IPS-18c (cell line): ENCODE data around the gene DAB2IP.

ENCODE experiments used
- H3K4me3 ChIP-seq: 2 replicates; pipeline ENCODE4 v1.7.0; 2013; ENCODE audit warnings: low read depth, mild to moderate bottlenecking, low read length, moderate library complexity; ENCODE audit not compliant: insufficient read depth
- H3K9me3 ChIP-seq: one replicate; pipeline ENCODE4 v1.6.1; 2013; ENCODE audit warnings: mild to moderate bottlenecking, low read length, moderate library complexity; ENCODE audit not compliant: control insufficient read depth, insufficient read depth

Gene DAB2IP

DNA sequence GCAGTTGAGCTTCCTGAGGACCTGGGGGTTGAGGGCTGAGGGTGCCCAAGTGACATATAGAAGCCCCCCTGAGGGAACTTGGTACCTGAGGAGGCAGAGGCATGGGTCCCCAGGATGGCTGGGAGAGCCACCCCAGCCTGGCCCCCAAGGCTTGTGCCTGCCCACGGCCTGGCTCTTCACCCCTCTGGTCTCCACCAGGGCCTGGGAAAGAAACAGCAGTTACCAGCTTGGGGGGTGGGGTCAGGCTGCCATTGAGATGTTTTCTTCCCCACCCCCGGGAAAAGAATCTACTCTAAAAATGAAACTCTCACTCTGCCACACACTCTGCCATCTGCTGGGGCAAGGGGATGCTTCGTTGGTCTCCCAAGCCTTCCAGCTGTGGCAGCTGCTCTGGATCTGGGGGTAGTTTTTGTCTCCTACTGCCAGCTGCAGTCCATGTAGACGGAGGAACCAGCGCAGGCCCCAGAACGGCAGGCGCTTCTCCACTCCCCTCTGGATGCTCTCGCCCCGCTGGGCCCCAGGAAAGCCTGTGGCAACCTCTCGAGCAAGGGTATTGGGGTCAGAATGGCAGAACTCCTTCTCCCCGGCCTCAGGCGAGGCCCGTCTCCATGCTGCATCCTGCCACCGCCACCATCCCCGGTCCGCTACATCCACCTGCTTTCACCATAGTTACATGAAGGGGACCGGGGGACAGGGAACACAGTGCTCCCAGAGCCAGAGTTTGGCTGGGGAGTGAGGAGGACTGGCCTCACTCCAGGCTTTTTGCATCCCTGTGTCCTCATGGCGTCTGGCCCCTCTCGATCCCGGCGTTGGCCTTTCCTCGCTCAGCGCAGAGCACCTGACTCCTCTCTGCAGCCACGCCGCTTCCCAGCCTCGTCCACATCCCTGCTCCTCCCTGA is 123.5 kb downstream of the DAB2IP start:
- no peak overlapping the region for H3K4me3 ChIP-seq

DNA sequence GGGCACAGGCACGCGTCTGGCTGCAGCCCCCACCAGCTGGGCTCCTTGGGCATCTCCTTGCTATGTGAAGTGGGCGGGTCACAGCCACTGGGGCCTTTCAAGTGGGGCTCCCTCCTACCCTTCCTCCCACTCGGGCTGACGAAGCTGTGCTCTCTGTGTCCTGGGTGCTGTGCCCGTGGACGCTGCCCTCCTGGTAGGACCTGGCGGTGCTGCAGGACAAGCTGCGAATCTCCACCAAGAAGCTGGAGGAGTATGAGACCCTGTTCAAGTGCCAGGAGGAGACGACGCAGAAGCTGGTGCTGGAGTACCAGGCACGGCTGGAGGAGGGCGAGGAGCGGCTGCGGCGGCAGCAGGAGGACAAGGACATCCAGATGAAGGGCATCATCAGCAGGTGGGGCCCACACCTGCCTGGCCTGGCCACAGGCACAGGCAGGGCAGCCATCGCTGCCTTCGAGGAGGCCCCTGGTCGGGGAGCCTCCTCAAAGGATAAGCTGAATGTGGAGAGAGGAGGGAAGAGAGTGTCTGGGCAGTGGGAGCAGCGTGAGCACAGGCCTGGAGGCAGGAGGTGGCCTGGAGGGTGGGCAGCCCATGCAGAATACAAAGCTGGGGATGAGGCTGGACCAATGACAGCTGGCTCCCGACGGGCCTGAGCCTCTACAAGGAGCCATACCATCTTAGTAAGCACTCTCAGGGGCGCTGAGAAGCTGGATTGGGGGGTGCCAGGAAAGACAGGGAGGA is 124.7 kb downstream of the DAB2IP start:
- Histone ChIP-seq H3K4me3 (no peak overlapping the region), H3K9me3 (no peaks in the 10 kb centered on the region)

More for the DNA sequence above, 123.5 kb downstream of the DAB2IP start:
- no peaks in the 10 kb centered on the region for H3K9me3 ChIP-seq

DNA sequence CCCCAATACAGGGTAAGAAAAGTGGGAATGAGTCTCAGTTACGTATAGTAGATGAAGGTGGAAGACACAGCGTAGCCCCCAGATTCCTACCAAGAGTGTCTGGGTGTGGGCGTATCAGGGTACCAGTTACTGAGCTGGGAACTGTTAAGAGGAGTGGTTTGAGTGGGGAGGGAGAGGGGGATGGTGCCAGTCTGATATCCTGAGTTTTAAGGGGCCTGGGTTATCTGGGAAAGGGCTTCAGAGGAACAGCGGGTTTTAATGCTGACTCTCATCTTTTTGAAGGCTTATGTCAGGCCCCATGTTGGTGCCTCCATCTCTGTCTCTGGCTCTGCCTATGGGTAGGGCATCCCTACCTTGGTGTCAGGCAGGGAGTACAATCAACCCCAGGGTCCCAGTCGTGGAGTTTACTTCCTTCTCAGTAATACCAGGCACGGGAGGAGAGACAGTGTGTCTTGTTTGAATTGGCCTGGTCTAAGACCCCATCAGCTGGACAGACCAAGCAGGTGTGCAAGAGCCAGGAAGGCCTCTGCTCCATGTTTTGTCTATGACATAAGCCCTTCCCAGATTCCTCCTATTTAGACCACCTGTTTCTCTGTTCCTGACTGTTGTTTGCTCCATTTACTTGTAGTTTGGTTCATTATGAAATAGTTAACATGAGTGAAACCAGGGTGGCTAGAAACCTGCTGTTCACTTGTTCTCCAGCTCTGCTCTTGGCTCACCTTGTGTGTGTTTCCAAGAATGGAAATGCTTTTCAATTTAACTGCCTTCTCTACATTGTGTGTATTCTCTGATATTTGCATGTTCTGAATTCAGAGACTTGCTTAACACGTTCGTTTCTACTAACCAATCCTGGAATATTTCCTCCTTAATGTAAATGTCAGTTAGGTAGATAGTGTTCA is 125.6 kb downstream of the DAB2IP start:
- no peaks in the 10 kb centered on the region for H3K9me3 ChIP-seq
- no peak overlapping the region for H3K4me3 ChIP-seq

DNA sequence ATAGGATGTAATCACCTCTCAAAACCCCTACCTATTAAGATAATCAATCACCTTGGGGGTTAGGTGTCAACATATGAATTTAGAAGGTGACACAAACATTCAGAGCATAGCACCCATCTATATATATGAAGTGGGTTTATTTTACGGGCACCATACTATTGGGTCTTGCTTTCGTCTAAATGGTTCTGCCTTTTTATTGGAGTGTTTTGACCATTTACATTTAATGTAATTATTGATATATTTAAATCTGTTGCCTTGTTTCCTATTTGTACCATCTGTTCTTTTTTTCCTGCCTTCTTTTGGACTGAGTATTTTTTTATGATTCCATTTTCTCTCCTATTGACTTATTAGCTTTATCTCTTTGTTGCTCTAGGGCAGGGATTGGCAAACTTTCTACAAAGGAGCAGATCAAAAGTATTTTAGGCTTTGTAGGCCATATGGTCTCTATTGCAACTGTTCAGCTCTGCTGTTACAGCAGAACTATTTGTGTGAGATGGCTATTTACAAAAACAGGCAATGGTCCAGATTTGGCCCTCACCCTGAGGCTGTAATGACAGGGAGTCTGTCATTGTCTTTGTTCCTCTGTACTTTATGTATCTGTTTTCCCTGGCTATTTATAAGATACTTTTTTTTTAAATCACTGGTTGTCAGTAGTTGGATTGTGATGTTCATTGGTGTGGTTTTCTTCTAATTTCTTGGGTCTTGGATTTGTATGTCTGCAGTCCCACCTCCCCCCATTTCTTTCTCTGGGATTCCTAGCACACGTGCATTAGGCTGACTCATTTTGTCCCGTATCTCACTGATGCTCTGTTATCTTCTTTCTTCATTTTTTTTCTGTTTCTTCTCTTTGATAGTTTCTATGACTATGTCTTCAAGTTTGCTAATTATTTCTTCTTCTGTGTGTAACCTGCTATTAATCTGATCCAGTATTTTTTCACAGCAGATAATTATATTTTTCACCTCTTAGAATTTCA is 127.1 kb downstream of the DAB2IP start:
- no peak overlapping the region for H3K4me3 ChIP-seq
- no peaks in the 10 kb centered on the region for H3K9me3 ChIP-seq

DNA sequence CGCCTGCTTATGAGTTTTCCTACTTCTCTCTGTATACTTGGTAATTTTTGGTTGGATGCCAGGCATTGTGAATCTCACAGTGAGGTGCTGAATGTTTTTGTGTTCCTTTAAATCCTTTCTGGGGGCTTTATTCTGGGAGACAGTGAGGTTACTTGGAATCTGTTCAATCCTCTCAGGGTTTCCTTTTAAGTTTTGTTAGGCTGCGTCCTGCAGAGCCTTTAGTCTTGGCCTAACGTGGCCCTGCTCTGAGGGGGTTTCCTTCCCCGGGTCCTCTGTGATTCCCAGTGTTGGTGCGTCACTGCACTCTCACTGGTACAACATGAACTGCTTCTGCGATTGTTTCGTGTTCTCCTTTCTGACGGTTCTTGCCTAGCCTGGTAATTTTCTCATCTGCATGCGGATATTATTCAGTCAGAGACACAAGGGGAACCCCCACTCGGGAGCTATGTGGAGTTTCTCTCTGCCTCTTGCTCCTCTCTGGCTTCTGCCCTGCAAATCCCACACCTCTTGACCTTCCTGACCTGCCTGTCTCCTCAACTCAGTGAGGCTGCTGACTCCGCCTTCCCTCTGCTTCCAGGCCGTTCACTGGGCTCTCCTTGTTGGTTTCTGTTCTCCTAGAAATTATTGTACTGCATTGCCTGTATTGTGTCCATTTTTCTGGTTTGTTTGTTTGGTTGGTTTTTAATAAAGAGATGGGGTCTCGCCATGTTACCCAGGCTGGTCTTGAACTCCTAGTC is 128.1 kb downstream of the DAB2IP start:
- no peaks in the 10 kb centered on the region for H3K9me3 ChIP-seq
- no peak overlapping the region for H3K4me3 ChIP-seq

DNA sequence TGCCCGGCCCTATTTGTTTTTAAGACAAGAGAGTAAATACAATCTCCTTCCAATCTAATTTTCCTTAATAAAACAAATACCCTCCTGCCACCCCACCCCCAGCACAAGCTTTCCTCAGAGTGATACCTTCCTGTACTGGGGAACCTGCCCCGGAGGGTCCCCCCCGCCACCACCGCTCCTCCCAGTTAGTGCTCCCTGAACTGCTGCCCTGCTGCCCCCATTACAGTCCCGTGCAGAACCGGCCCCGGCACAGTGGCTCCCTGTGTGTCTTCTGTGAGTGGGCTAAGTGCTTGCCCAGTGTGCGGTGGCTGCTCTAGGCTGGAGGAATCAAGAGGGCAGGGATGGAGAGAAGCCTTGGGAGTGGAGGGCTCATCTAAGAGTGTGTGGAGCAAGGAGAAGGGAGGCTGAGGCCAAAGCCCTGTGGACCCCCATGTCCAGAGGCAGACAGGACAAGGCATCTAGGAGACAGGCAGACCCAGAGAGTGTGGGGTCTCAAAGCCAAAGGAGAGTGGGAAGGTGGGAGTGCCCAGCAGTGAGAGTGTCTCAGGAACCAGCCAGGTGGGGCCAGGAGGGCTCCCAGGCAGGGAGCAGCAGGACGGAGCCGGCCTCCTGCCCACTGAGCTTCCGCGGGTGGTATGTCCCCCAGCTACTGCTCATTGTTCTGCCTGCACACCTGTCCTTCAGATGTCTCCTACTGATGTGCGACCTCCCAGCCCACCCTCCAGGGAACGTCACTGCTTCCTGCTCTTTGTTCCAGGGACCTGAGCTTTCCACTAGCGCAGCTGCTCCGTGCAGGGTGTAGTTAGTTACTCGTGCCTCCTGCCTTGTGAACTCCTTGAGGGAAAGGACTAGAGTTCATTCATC is 129.0 kb downstream of the DAB2IP start:
- H3K4me3 ChIP-seq, result no peak overlapping the region

DNA sequence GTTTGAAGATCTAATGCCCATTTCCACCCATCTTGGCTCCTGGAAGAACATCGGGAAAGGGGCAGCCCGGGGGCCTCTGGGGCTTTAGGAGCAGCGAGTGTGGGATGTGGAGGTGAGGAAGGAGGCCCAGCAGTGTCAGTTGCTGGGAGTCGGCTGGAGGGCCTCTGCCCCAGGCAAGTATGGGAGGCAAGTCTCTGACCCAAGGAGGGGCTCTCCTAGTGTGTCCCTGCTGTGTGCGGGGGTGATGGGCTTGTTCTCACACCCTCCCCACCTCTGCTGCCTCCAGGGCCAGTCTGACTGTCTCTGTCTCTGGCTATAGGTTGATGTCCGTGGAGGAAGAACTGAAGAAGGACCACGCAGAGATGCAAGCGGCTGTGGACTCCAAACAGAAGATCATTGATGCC is 129.7 kb downstream of the DAB2IP start:
- no peaks in the 10 kb centered on the region for H3K9me3 ChIP-seq
- no peak overlapping the region for H3K4me3 ChIP-seq

More for the DNA sequence above, 129.0 kb downstream of the DAB2IP start:
- no peaks in the 10 kb centered on the region for H3K9me3 ChIP-seq

DNA sequence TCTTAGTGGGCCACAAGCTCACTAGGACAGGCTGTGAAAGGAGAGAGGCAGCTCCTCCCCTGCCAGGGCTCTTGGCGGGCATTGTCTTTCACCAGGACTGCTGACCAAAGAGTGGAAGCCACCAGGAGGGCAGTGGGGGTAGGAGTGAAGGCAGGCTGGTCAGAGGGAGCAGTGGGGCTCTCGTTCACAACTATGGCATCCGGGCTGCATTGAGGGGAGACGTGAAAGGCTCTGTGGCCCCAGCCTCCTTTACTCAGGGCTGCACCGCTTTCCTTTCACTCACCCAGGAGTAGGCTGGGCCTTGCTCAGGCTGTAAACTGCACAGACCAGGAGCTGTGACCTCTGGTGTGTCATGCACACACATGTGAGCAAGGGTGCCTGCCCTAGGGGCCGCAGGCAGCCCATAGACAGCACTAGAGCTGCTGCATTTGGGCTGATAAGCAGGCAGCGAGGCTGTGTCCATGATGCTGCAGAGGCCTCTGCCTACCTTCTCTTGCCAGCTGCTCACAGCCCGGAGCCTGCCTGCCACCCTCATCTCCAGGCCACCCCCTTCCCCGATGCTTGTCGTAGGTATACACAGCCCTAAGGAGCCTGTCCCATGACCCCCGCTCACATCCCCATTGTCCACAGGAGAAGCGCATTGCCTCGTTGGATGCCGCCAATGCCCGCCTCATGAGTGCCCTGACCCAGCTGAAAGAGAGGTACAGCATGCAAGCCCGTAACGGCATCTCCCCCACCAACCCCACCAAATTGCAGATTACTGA is 130.4 kb downstream of the DAB2IP start:
- Histone ChIP-seq H3K4me3 (no peak overlapping the region), H3K9me3 (no peaks in the 10 kb centered on the region)

DNA sequence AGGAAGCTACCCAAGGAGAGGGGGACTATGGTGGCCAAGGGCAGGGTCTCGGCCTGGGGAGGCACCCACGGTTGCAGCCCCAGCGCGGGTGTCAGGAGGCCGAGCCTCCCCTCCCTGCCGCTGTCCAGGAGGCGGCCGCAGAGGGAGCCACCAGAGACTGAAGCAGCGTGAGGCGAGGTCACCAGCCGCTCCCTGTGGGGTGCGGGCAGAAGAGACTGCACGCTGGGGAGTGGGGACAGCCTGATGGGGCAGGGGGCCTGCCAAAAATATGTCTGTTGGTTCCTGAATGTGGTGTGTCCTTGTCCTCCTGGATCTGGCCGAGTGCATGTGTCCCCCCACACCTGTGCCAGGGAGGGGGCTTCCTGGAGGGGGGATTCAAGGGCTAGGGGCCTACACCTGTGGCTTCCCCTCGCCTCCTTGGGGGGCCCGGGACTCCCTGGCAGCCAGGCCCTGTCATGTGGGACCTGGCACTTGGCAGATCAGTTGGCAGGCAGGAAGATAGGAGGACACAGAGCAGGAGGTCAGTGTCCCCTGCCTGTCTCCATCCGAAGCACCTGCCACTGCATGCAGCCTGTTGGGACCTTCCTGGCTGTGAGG is 131.2 kb downstream of the DAB2IP start:
- H3K9me3 ChIP-seq, result no peaks in the 10 kb centered on the region
- no peak overlapping the region for H3K4me3 ChIP-seq

DNA sequence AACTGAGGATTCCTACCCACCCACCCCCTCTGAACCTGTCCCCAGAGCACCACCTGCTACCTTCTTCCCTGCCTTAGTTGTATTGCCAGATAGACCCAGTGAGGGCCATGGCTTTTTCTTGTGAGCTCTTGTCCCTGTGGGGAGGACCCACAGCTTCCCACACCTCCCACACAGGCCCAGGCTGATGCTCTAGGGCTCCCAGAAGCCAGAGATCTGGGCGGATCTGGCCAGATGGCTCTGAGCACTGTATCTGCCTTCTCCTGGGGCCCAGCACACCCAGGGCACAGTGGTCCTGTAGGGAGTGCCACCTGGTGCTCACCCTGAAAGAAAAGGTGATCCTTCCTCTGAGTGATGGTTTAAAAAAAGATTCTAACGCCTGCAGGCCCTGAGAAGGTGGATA is 131.7 kb downstream of the DAB2IP start:
- no peaks in the 10 kb centered on the region for H3K9me3 ChIP-seq
- no peak overlapping the region for H3K4me3 ChIP-seq

DNA sequence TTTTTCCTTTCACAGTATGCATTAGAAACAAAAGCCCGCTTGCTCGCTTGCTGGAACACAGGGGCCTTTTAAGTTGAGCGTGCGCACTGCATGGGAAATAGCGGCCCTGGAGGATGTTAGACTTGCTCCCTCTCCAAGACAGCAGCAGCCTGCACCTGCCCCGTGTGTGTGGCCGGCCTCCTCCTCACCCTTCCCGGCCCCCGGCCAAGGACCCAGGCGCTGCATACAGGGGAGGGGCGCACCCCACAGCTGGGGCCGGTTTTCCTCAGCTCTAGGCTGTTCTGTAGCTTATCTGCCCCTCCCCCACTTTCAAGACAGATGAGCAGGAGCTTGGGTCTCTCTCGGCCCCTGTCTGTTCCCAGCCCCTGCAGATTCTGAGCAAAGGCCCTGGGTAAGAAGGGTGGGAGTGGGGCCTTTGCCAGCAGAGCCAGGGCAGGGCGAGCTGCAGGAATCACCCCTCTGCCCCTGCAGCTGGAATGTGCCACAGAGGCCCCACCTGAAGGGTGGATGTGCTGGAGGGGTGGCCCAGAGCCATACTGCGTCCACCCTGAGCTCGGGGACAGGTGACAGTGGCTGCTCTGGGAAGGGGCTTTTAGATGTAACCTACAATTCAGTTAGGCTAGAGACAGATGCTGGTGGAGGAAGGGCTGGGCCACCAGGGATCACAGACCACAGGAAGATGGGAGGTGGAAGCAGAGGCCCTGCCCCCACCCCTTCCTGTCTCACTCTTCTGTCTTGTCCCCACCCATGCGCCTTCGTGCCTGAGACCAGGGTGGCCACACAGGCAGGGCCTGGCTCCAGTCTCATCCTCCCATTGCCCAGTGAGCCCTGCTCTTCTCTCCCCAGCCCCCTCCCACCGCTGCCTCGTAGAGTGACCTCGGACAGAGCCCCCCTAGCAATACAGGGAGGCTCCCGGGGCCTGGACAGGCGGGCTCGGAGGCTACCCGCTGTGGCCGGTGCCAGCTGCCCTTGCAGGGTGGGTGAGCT is 132.4 kb downstream of the DAB2IP start:
- Histone ChIP-seq H3K4me3 (no peak overlapping the region), H3K9me3 (no peaks in the 10 kb centered on the region)

DNA sequence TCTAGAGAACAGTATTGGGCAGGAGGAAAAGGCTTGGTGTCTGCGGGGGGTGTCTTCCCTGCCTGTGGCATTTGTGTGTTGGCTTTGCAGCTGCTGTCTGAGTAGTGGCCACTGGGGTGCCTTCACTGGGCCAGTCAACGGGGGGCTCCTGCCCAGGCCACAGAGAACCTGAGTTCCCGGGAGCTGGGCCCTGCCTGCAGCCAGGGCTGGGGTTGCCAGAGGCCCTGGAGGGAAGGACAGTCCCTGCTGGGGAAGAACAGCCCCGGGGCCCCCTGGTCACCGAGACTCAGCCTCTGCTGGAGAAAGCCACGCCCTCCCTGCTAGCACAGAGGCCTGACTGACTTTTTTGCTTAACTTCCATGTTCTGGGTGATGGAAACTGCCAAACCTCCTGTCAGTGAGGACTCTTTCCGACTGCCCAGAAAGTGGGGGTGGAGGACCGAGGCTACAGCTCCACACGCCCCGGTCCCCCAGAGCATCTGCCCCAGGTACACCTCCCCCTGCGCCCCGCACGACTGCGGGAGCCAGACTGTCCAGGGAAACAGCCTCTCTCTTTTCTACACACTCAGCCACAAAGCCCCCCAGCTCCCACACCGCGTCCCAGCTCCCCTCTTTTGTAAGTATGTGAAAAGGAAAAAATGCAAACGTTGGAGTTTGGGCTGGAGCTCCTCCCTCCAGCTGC is 133.4 kb downstream of the DAB2IP start:
- no peak overlapping the region for H3K4me3 ChIP-seq
- H3K9me3 ChIP-seq, result no peaks in the 10 kb centered on the region
